T-helper 2 cell treated with Interferon-gamma antibody and Interleukin-4, amounts not matched to agents 100 ng/mL and 5 ng/mL, for 36 hours (primary cell): Measurements from ENCODE around the gene SVBP. TPM values are rescaled to one million over a fixed set of nuclear protein-coding genes. Genes with fewer than 3 reads are reported as not detected.
"Not testable (repeated sequence)": the region's sequence is repeated elsewhere in the genome, so short reads cannot be mapped to it uniquely, and the experiment has no call there.

Source experiments
- intact Hi-C: fragments of 100-400 bp; cut with micrococcal nuclease; formaldehyde crosslinking; loops from one replicate; pipeline ENCODE4 v1.15.1; 2023
- total RNA-seq: library from RNA; stranded (reverse); gene quantifications from 2 replicates; pipeline ENCODE4 v1.2.3, GENCODE V29; 2022

SVBP gene
- total RNA-seq: 16.0 TPM in 2 replicates

GRCh38 chr1:42816585-42817439 lies at the start of gene SVBP, which contains the start of gene ERMAP:
Gene SVBP (minus strand): TSS chr1:42817397. CDS start chr1:42816544, 853 bp downstream.
Gene ERMAP (plus strand): TSS chr1:42817122. CDS start chr1:42830449, 13,327 bp downstream.
- intact Hi-C loops: loop anchor here (1.0 to 2.0 kb wide), 4 partner anchors 29 to 355 kb away; partner anchors contain the start of genes C1orf50, CFAP57, EBNA1BP2 and P3H1

GRCh38 chr1:42866549-42866948 lies 49.4 kb upstream of the SVBP start:
- intact Hi-C loops: no loop called here

- intact Hi-C loops: no loop called here
Measured at GRCh38 chr1:42861014-42861399, 43.8 kb upstream of the SVBP start.

- intact Hi-C loops: no loop called here
Measured at GRCh38 chr1:42860339-42861013, 43.3 kb upstream of the SVBP start.

- intact Hi-C loops: not testable (repeated sequence)
Measured at GRCh38 chr1:42859366-42859765, 42.2 kb upstream of the SVBP start.

- intact Hi-C loops: not testable (repeated sequence)
Measured at GRCh38 chr1:42856554-42856953, 39.4 kb upstream of the SVBP start.

GRCh38 chr1:42853116-42853884 lies 36.1 kb upstream of the SVBP start:
- intact Hi-C loops: no loop called here

GRCh38 chr1:42852608-42852980 lies 35.4 kb upstream of the SVBP start:
- intact Hi-C loops: no loop called here

- intact Hi-C loops: no loop called here
Measured at GRCh38 chr1:42851960-42852607, 34.9 kb upstream of the SVBP start.

- intact Hi-C loops: no loop called here
Measured at GRCh38 chr1:42851420-42851819, 34.2 kb upstream of the SVBP start.

- intact Hi-C loops: loop anchor here (5.0 to 10.0 kb wide), 3 partner anchors 165 to 395 kb away; partner anchors contain the start of genes PPCS, YBX1 and ZMYND12
Measured at GRCh38 chr1:42849944-42850343, 32.7 kb upstream of the SVBP start.

GRCh38 chr1:42848823-42849537 lies 31.8 kb upstream of the SVBP start:
- intact Hi-C loops: loop anchor here (5.0 to 10.0 kb wide), 3 partner anchors 164 to 394 kb away; partner anchors contain the start of genes PPCS, YBX1 and ZMYND12

GRCh38 chr1:42847721-42848460 lies 30.7 kb upstream of the SVBP start:
- intact Hi-C loops: loop anchor here (2.0 to 10.0 kb wide), 4 partner anchors 77 to 393 kb away; partner anchors contain the start of genes PPCS, YBX1 and ZMYND12

GRCh38 chr1:42847111-42847595 lies 30.0 kb upstream of the SVBP start:
- intact Hi-C loops: loop anchor here (2.0 to 10.0 kb wide), 4 partner anchors 78 to 392 kb away; partner anchors contain the start of genes PPCS, YBX1 and ZMYND12

GRCh38 chr1:42846257-42847110 lies 29.3 kb upstream of the SVBP start, which contains the start of gene ZNF691:
Gene ZNF691 (plus strand): TSS chr1:42846613. CDS start chr1:42849659, 3,046 bp downstream.
- intact Hi-C loops: loop anchor here (1.0 to 10.0 kb wide), 6 partner anchors 29 to 392 kb away; partner anchors contain the start of genes C1orf50, ERMAP, P3H1 and PPCS

- intact Hi-C loops: loop anchor here (1.0 to 10.0 kb wide), 6 partner anchors 29 to 391 kb away; partner anchors contain the start of genes C1orf50, ERMAP, P3H1 and PPCS
Measured at GRCh38 chr1:42845866-42846256, 28.7 kb upstream of the SVBP start.

- intact Hi-C loops: loop anchor here (5.0 to 10.0 kb wide), 3 partner anchors 160 to 390 kb away; partner anchors contain the start of genes PPCS, YBX1 and ZMYND12
Measured at GRCh38 chr1:42845193-42845592, 28.0 kb upstream of the SVBP start.
